Adrenal gland (tissue), 5 donors: Measurements from ENCODE around the gene ADGRF1.

Experiments
- CTCF ChIP-seq, 6 experiments: fragments of 450-650 bp in 4 of 6; fragments of 200-600 bp in 2 of 6; sonication (generic) in 1 of 6; IDR thresholded peaks; 1 replicate in 5 of 6; 2 replicates in 1 of 6; pipeline versions ENCODE4 v1.5.1 to v1.8.0; 2016 to 2021; ENCODE audit warnings: antibody characterized with exemption in 6 of 6, mild to moderate bottlenecking in 2 of 6, moderate library complexity in 1 of 6
- POLR2A ChIP-seq, 2 donors: fragments of 450-650 bp; IDR thresholded peaks; one replicate each; pipeline ENCODE4 v1.6.1; 2017; ENCODE audit warnings: antibody characterized with exemption in 2 of 2, mild to moderate bottlenecking in 2 of 2, moderate library complexity in 1 of 2
- donor health status: DM: no; HTN: no; CAD: no.

- TF ChIP-seq CTCF (IDR thresholded peaks at IDR 0.05) (no peak), POLR2A (IDR thresholded peaks at IDR 0.05) (no peak)
These were observed 33.8 kb downstream of the ADGRF1 start for GRCh38 chr6:47008397-47008763.
